Measurements from ENCODE around the gene LPA.

The LPA gene

GRCh38 chr6:160519133-160519532, 144.9 kb downstream of the LPA start:
- no peak for DNase-seq (ENCODE audit: low read depth in 2 of 2, low spot score in 1 of 2)

DNA sequence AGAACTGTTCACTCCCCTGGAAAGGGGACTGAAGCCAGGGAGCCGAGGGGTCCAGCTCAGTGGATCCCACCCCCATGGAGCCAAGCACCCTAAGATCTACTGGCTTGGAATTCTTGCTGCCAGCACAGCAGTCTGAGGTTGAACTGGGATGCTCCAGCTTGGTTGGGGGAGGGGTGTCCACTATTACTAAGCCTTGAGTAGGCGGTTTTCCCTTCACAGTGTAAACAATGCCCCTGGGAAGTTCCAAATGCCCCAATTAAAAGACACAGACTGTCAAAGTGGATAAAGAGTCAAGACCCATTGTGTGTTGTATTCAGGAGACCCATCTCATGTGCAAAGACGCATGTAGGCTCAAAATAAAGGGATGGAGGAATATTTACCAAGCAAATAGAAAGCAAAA, 150.2 kb downstream of the LPA start:
- no peak for DNase-seq (ENCODE audit: low read depth in 2 of 2, low spot score in 1 of 2)

DNA sequence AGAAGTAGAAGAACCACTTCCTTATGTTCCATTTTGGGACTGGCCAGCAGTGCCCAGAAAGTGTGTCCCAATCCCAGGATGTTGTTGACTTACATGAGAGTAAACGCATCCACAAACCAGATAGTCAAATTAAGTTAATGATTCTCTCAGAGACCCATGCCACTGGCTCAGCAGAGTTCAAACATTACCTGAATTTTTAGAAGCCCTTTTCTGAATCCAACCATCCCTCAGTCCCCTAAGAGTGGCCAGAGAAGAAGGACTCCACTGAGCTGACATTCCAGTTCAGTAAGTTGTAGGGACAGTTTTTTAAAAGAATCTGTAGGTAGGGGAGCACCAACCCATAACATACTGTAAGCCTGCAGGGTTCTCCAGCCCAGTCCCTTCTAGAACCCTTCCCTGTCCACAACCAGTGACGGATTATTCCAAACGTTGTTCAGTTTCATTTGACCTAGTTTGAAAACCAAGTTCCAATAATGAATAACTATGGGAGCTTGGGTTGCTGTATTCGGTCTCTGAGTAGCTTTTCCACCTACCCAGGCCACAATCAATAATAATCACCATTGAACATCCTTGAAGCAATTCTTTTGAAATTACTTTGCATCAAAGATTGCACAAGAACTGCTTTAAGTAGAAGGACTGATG, 153.0 kb downstream of the LPA start:
- no peak for DNase-seq (ENCODE audit: low read depth in 2 of 2, low spot score in 1 of 2)

GRCh38 chr6:160510199-160510598, 153.9 kb downstream of the LPA start:
- DNase-seq (ENCODE audit: low read depth in 2 of 2, low spot score in 1 of 2), result no peak

GRCh38 chr6:160509610-160510009, 154.5 kb downstream of the LPA start:
- no peak for DNase-seq (ENCODE audit: low read depth in 2 of 2, low spot score in 1 of 2)

DNA sequence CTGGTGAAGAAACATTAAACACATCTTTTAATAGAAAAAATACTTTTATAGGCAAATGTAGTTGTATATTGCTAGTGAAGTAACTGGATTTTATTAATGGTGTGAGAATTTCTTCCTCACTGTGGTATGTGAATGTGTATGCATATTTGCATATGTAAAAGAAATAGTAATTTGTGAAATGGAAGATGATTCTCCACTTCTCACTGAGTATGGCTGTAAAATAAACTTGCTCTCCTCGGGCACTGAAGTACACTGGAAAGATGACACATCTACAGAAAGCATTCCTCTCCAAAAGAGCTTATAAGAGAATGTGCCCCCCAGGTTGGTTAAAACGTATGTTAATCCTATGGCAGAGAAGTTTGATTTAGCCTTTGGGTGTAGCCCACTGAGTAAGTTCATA, 155.5 kb downstream of the LPA start:
- no peak for DNase-seq (ENCODE audit: low read depth in 2 of 2, low spot score in 1 of 2)

- no peak for DNase-seq (ENCODE audit: low read depth in 2 of 2, low spot score in 1 of 2)
These were observed 156.7 kb downstream of the LPA start for GRCh38 chr6:160507420-160507819.

GRCh38 chr6:160505970-160506369, 158.1 kb downstream of the LPA start:
- no peak for DNase-seq (ENCODE audit: low read depth in 2 of 2, low spot score in 1 of 2)

DNA sequence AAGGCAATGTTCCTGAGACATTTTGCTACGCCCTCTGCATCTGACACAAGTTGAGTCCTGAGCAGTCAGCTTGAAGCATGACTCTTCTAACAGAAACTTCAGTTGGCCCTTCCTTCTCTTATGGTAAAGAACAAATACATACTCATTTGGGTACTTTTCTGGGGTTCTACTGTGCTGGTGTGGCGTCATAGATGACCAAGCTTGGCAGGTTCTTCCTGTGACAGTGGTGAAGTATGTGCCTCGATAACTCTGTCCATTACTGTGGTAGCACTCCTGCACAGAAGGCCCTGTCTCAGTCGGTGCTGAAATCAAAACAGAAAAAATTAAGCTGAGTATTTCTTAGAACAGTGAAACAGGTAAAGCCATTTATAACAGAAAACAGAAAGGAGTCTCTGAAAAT, 163.4 kb downstream of the LPA start:
- DNase-seq (ENCODE audit: low read depth in 2 of 2, low spot score in 1 of 2), result no peak

DNA sequence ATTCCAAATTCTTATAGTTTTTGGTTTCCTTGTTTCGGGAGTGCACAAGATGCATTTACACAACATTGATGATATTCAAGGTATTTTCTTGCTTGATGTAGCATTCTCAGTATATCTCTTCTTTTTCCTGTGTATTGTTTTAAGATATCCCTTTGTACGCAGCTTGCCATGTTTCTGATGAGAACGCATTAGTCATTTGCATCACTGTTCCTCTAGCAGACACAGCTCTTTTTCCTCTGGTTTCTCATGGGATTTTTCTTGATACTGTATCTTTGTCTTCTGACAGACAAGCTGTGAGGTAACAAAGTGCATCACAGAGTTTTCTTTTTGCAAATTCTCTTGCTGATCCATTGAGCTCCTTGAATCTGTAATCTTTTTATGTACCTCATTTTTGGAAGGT, 169.5 kb downstream of the LPA start:
- no peak for DNase-seq (ENCODE audit: low read depth in 2 of 2, low spot score in 1 of 2)

DNA sequence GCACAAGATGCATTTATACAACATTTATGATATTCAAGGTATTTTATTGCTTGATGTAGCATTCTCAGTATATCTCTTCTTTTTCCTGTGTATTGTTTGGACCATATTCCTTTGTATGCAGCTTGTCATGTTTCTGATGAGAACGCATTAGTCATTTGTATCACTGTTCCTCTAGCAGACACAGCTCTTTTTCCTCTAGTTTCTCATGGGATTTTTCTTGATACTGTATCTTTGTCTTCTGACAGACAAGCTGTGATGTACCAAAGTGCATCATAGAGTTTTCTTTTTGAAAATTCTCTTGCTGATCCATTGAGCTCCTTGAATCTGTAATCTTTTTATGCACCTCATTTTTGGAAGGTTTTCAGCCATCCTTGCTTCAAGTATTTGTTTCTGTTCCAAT, 175.0 kb downstream of the LPA start:
- DNase-seq (ENCODE audit: low read depth in 2 of 2, low spot score in 1 of 2), result no peak

GRCh38 chr6:160487116-160487515, 177.0 kb downstream of the LPA start:
- no peak for DNase-seq (ENCODE audit: low read depth in 2 of 2, low spot score in 1 of 2)

Measured in stimulated activated CD8-positive, alpha-beta memory T cell treated with anti-CD3 and anti-CD28 coated beads, Interleukin-4, amount 100 ng/mL, for 1 hour (primary cell).